HG03460 (cell line): ENCODE measurements around the gene NR2C2.

ENCODE experiments used
- ATAC-seq: cut with Tn5 transposase; IDR thresholded peaks from one replicate; pipeline ENCODE4 v1.9.1; 2021; ENCODE audit not compliant: unreplicated experiment

NR2C2 gene

GRCh38 chr3:15060029-15060428 is 112.6 kb downstream of the NR2C2 start:
- ATAC-seq = no peak

- ATAC-seq = no peak
These were observed 115.9 kb downstream of the NR2C2 start for GRCh38 chr3:15063238-15063637.

- no peak for ATAC-seq
These were observed 116.4 kb downstream of the NR2C2 start for GRCh38 chr3:15063656-15064286.

- ATAC-seq = peak; percentile 23
These were observed 117.0 kb downstream of the NR2C2 start for GRCh38 chr3:15064299-15064834.

- peak; percentile 95 for ATAC-seq
These were observed 117.6 kb downstream of the NR2C2 start, which contains the start of gene MRPS25 for GRCh38 chr3:15064835-15065549. MRPS25 (minus strand) TSS chr3:15065315; CDS start chr3:15065194, 121 bp downstream.

- ATAC-seq = no peak
These were observed 118.2 kb downstream of the NR2C2 start for GRCh38 chr3:15065550-15066007.

GRCh38 chr3:15066467-15066866 is 119.1 kb downstream of the NR2C2 start:
- ATAC-seq = no peak

GRCh38 chr3:15069441-15069840 is 122.1 kb downstream of the NR2C2 start:
- no peak for ATAC-seq

- ATAC-seq = no peak
These were observed 124.3 kb downstream of the NR2C2 start for GRCh38 chr3:15071699-15072098.

- ATAC-seq = no peak
These were observed 127.1 kb downstream of the NR2C2 start for GRCh38 chr3:15074500-15074899.

- ATAC-seq = no peak
These were observed 131.7 kb downstream of the NR2C2 start for GRCh38 chr3:15079091-15079490.

- no peak for ATAC-seq
These were observed 134.7 kb downstream of the NR2C2 start for GRCh38 chr3:15081960-15082664.

GRCh38 chr3:15083252-15083651 is 135.9 kb downstream of the NR2C2 start:
- no peak for ATAC-seq

- ATAC-seq = no peak
These were observed 138.9 kb downstream of the NR2C2 start for GRCh38 chr3:15086263-15086662.

GRCh38 chr3:15086699-15087098 is 139.3 kb downstream of the NR2C2 start:
- ATAC-seq = no peak

GRCh38 chr3:15089201-15089600 is 141.8 kb downstream of the NR2C2 start:
- no peak for ATAC-seq

- ATAC-seq = no peak
These were observed 144.2 kb downstream of the NR2C2 start for GRCh38 chr3:15091575-15091974.

- ATAC-seq = no peak
These were observed 145.3 kb downstream of the NR2C2 start for GRCh38 chr3:15092686-15093085.

- no peak for ATAC-seq
These were observed 146.9 kb downstream of the NR2C2 start for GRCh38 chr3:15094187-15094875.

- no peak for ATAC-seq
These were observed 148.7 kb downstream of the NR2C2 start for GRCh38 chr3:15096046-15096445.

- ATAC-seq = no peak
These were observed 150.5 kb downstream of the NR2C2 start for GRCh38 chr3:15097891-15098290.
